ENCODE results near the gene GNAQ. TPM values are rescaled to one million over a fixed set of nuclear protein-coding genes. Genes with fewer than 3 reads are reported as not detected.
A peak's percentile ranks its signal among the peaks of the same experiment; 100 is the strongest.

GNAQ gene
- total RNA-seq, 2 donors from 2014 or later: 15.8 to 22.1 TPM

- Histone ChIP-seq H3K36me3 (replicated peaks in 1 of 2; ENCODE audit: insufficient read depth in 1 of 2, low read depth in 2 of 2) (no peaks in the 10 kb centered on the region), H3K27ac (peak overlapping the region in 1 of 4 donors; percentile 18), H3K9me3 (no peaks in the 10 kb centered on the region), H3K27me3 (no peaks in the 10 kb centered on the region), H3K4me1 (peaks cover 21% of the 10 kb centered on the region), H3K4me3 (no peak overlapping the region)
- DNase-seq: no peak
- WGBS, 2 donors: 75 to 95% methylated on average over 2 of the region's 2 CpGs
- ATAC-seq: no peak
- intact Hi-C loops (cut with DNase I): no loop called here
- no peak for TF ChIP-seq CTCF (IDR thresholded peaks at IDR 0.05)
- no peak for TF ChIP-seq POLR2A (IDR thresholded peaks at IDR 0.05)
Observed at GRCh38 chr9:77848404-77848803, 183.2 kb downstream of the GNAQ start.

- H3K27ac ChIP-seq: no peak overlapping the region
- H3K4me3 ChIP-seq: no peak overlapping the region
- 71 to 81% methylated on average over 2 of the region's 2 CpGs for WGBS, 2 donors
- H3K4me1 ChIP-seq: peaks cover 16% of the 10 kb centered on the region
- intact Hi-C loops (cut with DNase I): no loop called here
- H3K27me3 ChIP-seq: no peaks in the 10 kb centered on the region
- no peak for ATAC-seq
- TF ChIP-seq CTCF (IDR thresholded peaks at IDR 0.05) (no peak), POLR2A (IDR thresholded peaks at IDR 0.05) (no peak)
- no peaks in the 10 kb centered on the region for H3K36me3 ChIP-seq (replicated peaks in 1 of 2; ENCODE audit: insufficient read depth in 1 of 2, low read depth in 2 of 2)
- DNase-seq: no peak
- no peaks in the 10 kb centered on the region for H3K9me3 ChIP-seq
Observed at GRCh38 chr9:77847626-77848025, 184.0 kb downstream of the GNAQ start.

GRCh38 chr9:77847059-77847499, 184.5 kb downstream of the GNAQ start:
- H3K27ac ChIP-seq: no peak overlapping the region
- H3K36me3 ChIP-seq (replicated peaks in 1 of 2; ENCODE audit: insufficient read depth in 1 of 2, low read depth in 2 of 2): no peaks in the 10 kb centered on the region
- intact Hi-C loops (cut with DNase I): no loop called here
- TF ChIP-seq POLR2A (IDR thresholded peaks at IDR 0.05): no peak
- no peak for TF ChIP-seq CTCF (IDR thresholded peaks at IDR 0.05)
- no peaks in the 10 kb centered on the region for H3K27me3 ChIP-seq
- no peak for DNase-seq
- peaks cover 12% of the 10 kb centered on the region for H3K4me1 ChIP-seq
- WGBS, 2 donors: 74 to 83% methylated on average over 8 of the region's 8 CpGs
- no peaks in the 10 kb centered on the region for H3K9me3 ChIP-seq
- no peak for ATAC-seq
- no peak overlapping the region for H3K4me3 ChIP-seq

GRCh38 chr9:77844415-77844814, 187.2 kb downstream of the GNAQ start:
- intact Hi-C loops (cut with DNase I): no loop called here
- no peaks in the 10 kb centered on the region for H3K36me3 ChIP-seq (replicated peaks in 1 of 2; ENCODE audit: insufficient read depth in 1 of 2, low read depth in 2 of 2)
- 92 to 96% methylated on average over 4 of the region's 4 CpGs for WGBS, 2 donors
- H3K4me1 ChIP-seq: peaks cover 4% of the 10 kb centered on the region
- TF ChIP-seq CTCF (IDR thresholded peaks at IDR 0.05) (no peak), POLR2A (IDR thresholded peaks at IDR 0.05) (no peak)
- no peak overlapping the region for H3K4me3 ChIP-seq
- H3K27me3 ChIP-seq: no peaks in the 10 kb centered on the region
- no peak for ATAC-seq
- no peak overlapping the region for H3K27ac ChIP-seq
- no peaks in the 10 kb centered on the region for H3K9me3 ChIP-seq
- DNase-seq: no peak

GRCh38 chr9:77843871-77844155, 187.8 kb downstream of the GNAQ start:
- Histone ChIP-seq H3K27ac (no peak overlapping the region), H3K9me3 (no peaks in the 10 kb centered on the region), H3K4me3 (no peak overlapping the region), H3K27me3 (no peaks in the 10 kb centered on the region), H3K36me3 (replicated peaks in 1 of 2; ENCODE audit: insufficient read depth in 1 of 2, low read depth in 2 of 2) (no peaks in the 10 kb centered on the region), H3K4me1 (peaks cover 4% of the 10 kb centered on the region)
- intact Hi-C loops (cut with DNase I): no loop called here
- WGBS, 2 donors: 57 to 77% methylated on average over 1 of the region's 1 CpG
- ATAC-seq (no peak), DNase-seq (no peak)
- TF ChIP-seq POLR2A (IDR thresholded peaks at IDR 0.05) (no peak), CTCF (IDR thresholded peaks at IDR 0.05) (no peak)

Measured in body of pancreas (tissue), 4 donors.